GM18502 (cell line): ENCODE data around the gene ASCC3.
"Not testable (repeated sequence)": the region's sequence is repeated elsewhere in the genome, so short reads cannot be mapped to it uniquely, and the experiment has no call there.

Source experiments
- ATAC-seq: cut with Tn5 transposase; IDR thresholded peaks from one replicate; pipeline ENCODE4 v1.9.1; 2021; ENCODE audit warnings: mild to moderate bottlenecking; ENCODE audit not compliant: unreplicated experiment, poor library complexity

The ASCC3 gene

GRCh38 chr6:100818066-100818465 is 63.1 kb downstream of the ASCC3 start:
- ATAC-seq, result no peak

GRCh38 chr6:100810015-100810414 is 71.1 kb downstream of the ASCC3 start:
- no peak for ATAC-seq

- ATAC-seq, result peak; percentile 60
Observed at GRCh38 chr6:100809346-100809745, 71.8 kb downstream of the ASCC3 start.

GRCh38 chr6:100808638-100809275 is 72.4 kb downstream of the ASCC3 start:
- no peak for ATAC-seq

- no peak for ATAC-seq
Observed at GRCh38 chr6:100806296-100806695, 74.8 kb downstream of the ASCC3 start.

GRCh38 chr6:100803264-100804045 is 77.7 kb downstream of the ASCC3 start:
- no peak for ATAC-seq

- no peak for ATAC-seq
Observed at GRCh38 chr6:100801036-100801435, 80.1 kb downstream of the ASCC3 start.

GRCh38 chr6:100796049-100796823 is 84.9 kb downstream of the ASCC3 start:
- peak; percentile 95 for ATAC-seq

- ATAC-seq, result no peak
Observed at GRCh38 chr6:100790084-100790483, 91.0 kb downstream of the ASCC3 start.

GRCh38 chr6:100785982-100786381 is 95.1 kb downstream of the ASCC3 start:
- ATAC-seq, result no peak

GRCh38 chr6:100780648-100781047 is 100.5 kb downstream of the ASCC3 start:
- ATAC-seq, result no peak

- ATAC-seq, result no peak
Observed at GRCh38 chr6:100775667-100776066, 105.5 kb downstream of the ASCC3 start.

- no peak for ATAC-seq
Observed at GRCh38 chr6:100774681-100775080, 106.4 kb downstream of the ASCC3 start.

- ATAC-seq, result no peak
Observed at GRCh38 chr6:100768816-100769351, 112.2 kb downstream of the ASCC3 start.

- ATAC-seq, result no peak
Observed at GRCh38 chr6:100763617-100764241, 117.4 kb downstream of the ASCC3 start.

- ATAC-seq, result no peak
Observed at GRCh38 chr6:100761841-100762240, 119.3 kb downstream of the ASCC3 start.

GRCh38 chr6:100758386-100758785 is 122.7 kb downstream of the ASCC3 start:
- ATAC-seq, result not testable (repeated sequence)

- no peak for ATAC-seq
Observed at GRCh38 chr6:100753421-100753820, 127.7 kb downstream of the ASCC3 start.

GRCh38 chr6:100751590-100751989 is 129.5 kb downstream of the ASCC3 start:
- ATAC-seq, result no peak

GRCh38 chr6:100745419-100746041 is 135.6 kb downstream of the ASCC3 start:
- no peak for ATAC-seq
